Stomach (tissue), 9 donors: ENCODE results near the gene NOLC1. TPM values are rescaled to one million over a fixed set of nuclear protein-coding genes. Genes with fewer than 3 reads are reported as not detected.

Experiments
- DNase-seq, 2 donors: peaks; one replicate each; pipeline versions ENCODE4 v3.0.0 to v3.0.0-alpha.2; 2013 to 2019
- H3K27ac ChIP-seq, 5 donors: fragments of 200-600 bp in 4 of 5; sonication (generic) in 4 of 5; one replicate each; pipeline ENCODE4 v1.5.1; 2013 to 2019; ENCODE audit warnings: mild to moderate bottlenecking in 1 of 5, moderate library complexity in 1 of 5
- H3K27me3 ChIP-seq, 3 donors: fragments of 200-600 bp; sonication (generic); one replicate each; pipeline ENCODE4 v1.5.1; 2017 to 2019; ENCODE audit warnings: mixed run types in 1 of 3
- H3K36me3 ChIP-seq, 4 donors: fragments of 200-600 bp; sonication (generic); 1 replicate in 3 of 4; 2 replicates in 1 of 4; pipeline ENCODE4 v1.5.1; 2016 to 2019
- H3K4me1 ChIP-seq, 4 donors: fragments of 200-600 bp; sonication (generic); one replicate each; pipeline ENCODE4 v1.5.1; 2016 to 2019
- H3K4me3 ChIP-seq, 4 donors: fragments of 200-600 bp; sonication (generic) in 3 of 4; one replicate each; pipeline ENCODE4 v1.5.1; 2016 to 2019; ENCODE audit warnings: mild to moderate bottlenecking in 1 of 4
- H3K9me3 ChIP-seq, 4 donors: fragments of 200-600 bp; sonication (generic); one replicate each; pipeline ENCODE4 v1.5.1; 2016 to 2019
- CTCF ChIP-seq, 7 experiments: fragments of 450-650 bp in 4 of 7; fragments of 200-600 bp in 3 of 7; sonication (generic) in 3 of 7; IDR thresholded peaks; one replicate each; pipeline ENCODE4 v1.5.1; 2016 to 2019; ENCODE audit warnings: antibody characterized with exemption in 7 of 7, control low read depth in 2 of 7, mild to moderate bottlenecking in 1 of 7
- EP300 ChIP-seq: sonication (generic); formaldehyde crosslinking; IDR thresholded peaks from one replicate; pipeline ENCODE4 v1.6.1; 2017; ENCODE audit warnings: antibody characterized with exemption
- POLR2A ChIP-seq, 4 donors: fragments of 450-650 bp; IDR thresholded peaks; one replicate each; pipeline ENCODE4 v1.6.1; 2016; ENCODE audit warnings: antibody characterized with exemption in 4 of 4, control low read depth in 2 of 4, mild to moderate bottlenecking in 1 of 4, moderate library complexity in 1 of 4
- POLR2AphosphoS5 ChIP-seq, 3 donors: sonication (generic); formaldehyde crosslinking; IDR thresholded peaks; one replicate each; pipeline ENCODE4 v1.6.1; 2016; ENCODE audit warnings: antibody characterized with exemption in 3 of 3
- WGBS, 5 donors: extraction: QIAGEN DNeasy Blood & Tissue Kit in 3 of 5; methylation state at CpG; one replicate each; pipeline versions ENCODE4 v1.1.5 to v1.1.7; 2013 to 2018; 5-methylcytosine and 5-hydroxymethylcytosine counted together
- intact Hi-C: fragments of 100-400 bp; cut with DNase I; formaldehyde crosslinking; loops from one replicate; pipeline ENCODE4 v1.15.1; 2023; ENCODE audit warnings: low total_unique reads
- polyA plus RNA-seq, 3 donors: library from polyadenylated mRNA; stranded (reverse); fragments of 200-250 nt; gene quantifications; one replicate each; pipeline ENCODE4 v1.2.3, GENCODE V29; 2013
- total RNA-seq, 5 donors: library from RNA; depleted of rRNA; stranded (reverse); fragments of >200 nt; gene quantifications; one replicate each; pipeline versions ENCODE4 v1.1.0 to v1.2.3, GENCODE V29; 2014 to 2016
- donor health status: healthy with polysubstance abuse.
- donor health status: Bipolar disorder and iron deficiency.
- donor health status: healthy.

NOLC1 gene
- total and polyA plus RNA-seq, 8 donors = 9.8 to 73.7 (median 32.2) TPM

- Histone ChIP-seq H3K9me3 (peaks cover 8 to 13% (median 10%) of the 10 kb centered on the region in 4 donors), H3K27ac (no peak overlapping the region), H3K27me3 (no peaks in the 10 kb centered on the region), H3K4me1 (no peaks in the 10 kb centered on the region), H3K4me3 (no peak overlapping the region), H3K36me3 (no peaks in the 10 kb centered on the region)
- WGBS, 5 donors = 32 to 62% (median 55%) methylated on average over 1 of the region's 1 CpG
- DNase-seq = no peak
- intact Hi-C loops = no loop called here
- TF ChIP-seq CTCF (IDR thresholded peaks at IDR 0.05) (no peak), POLR2AphosphoS5 (IDR thresholded peaks at IDR 0.05) (no peak), EP300 (no peak), POLR2A (IDR thresholded peaks at IDR 0.05) (no peak)
Observed at GRCh38 chr10:102202386-102202785, 50.2 kb downstream of the NOLC1 start.

GRCh38 chr10:102208311-102209035 is 56.3 kb downstream of the NOLC1 start:
- Histone ChIP-seq H3K27me3 (no peaks in the 10 kb centered on the region), H3K4me1 (no peaks in the 10 kb centered on the region), H3K4me3 (no peak overlapping the region), H3K9me3 (peaks cover 8 to 11% (median 10%) of the 10 kb centered on the region in 4 donors), H3K27ac (no peak overlapping the region), H3K36me3 (no peaks in the 10 kb centered on the region)
- intact Hi-C loops = no loop called here
- TF ChIP-seq EP300 = no peak
- no peak for TF ChIP-seq POLR2AphosphoS5 (IDR thresholded peaks at IDR 0.05)
- TF ChIP-seq CTCF (IDR thresholded peaks at IDR 0.05) = no peak
- no peak for TF ChIP-seq POLR2A (IDR thresholded peaks at IDR 0.05)
- no peak for DNase-seq
- WGBS, 5 donors = 35 to 49% (median 39%) methylated on average over 5 of the region's 5 CpGs

GRCh38 chr10:102211615-102212299 is 59.6 kb downstream of the NOLC1 start:
- Histone ChIP-seq H3K27ac (no peak overlapping the region), H3K4me1 (no peaks in the 10 kb centered on the region), H3K4me3 (no peak overlapping the region), H3K9me3 (no peaks in the 10 kb centered on the region), H3K36me3 (no peaks in the 10 kb centered on the region), H3K27me3 (no peaks in the 10 kb centered on the region)
- no peak for DNase-seq
- 77 to 90% (median 85%) methylated on average over 3 of the region's 3 CpGs for WGBS, 5 donors
- TF ChIP-seq POLR2A (IDR thresholded peaks at IDR 0.05) = no peak
- TF ChIP-seq POLR2AphosphoS5 (IDR thresholded peaks at IDR 0.05) = no peak
- no peak for TF ChIP-seq CTCF (IDR thresholded peaks at IDR 0.05)
- TF ChIP-seq EP300 = no peak
- intact Hi-C loops = no loop called here

Other genes with a start within 250 kb of the NOLC1 start
- gene ARMH3, start 96.2 kb upstream of the NOLC1 start, total RNA-seq = 10 to 100 TPM in 4 of 5 donors, 1 to 10 TPM in 1; 3.5 to 29.0 (median 18.2) TPM
- gene ARMH3, start 96.2 kb upstream of the NOLC1 start, polyA plus RNA-seq = 10 to 100 TPM; 10.1 to 18.1 (median 10.1) TPM
- 10 to 100 TPM in 3 of 5 donors, 1 to 10 TPM in 2; 7.0 to 42.4 (median 14.0) TPM for gene HPS6, start 87.0 kb upstream of the NOLC1 start, total RNA-seq
- 10 to 100 TPM; 10.3 to 10.7 (median 10.6) TPM for gene HPS6, start 87.0 kb upstream of the NOLC1 start, polyA plus RNA-seq
- 10 to 100 TPM; 24.2 to 43.7 (median 34.4) TPM for gene LDB1, start 32.0 kb upstream of the NOLC1 start, total RNA-seq
- 10 to 100 TPM; 20.4 to 28.3 (median 22.3) TPM for gene LDB1, start 32.0 kb upstream of the NOLC1 start, polyA plus RNA-seq
- gene PPRC1, start 19.3 kb upstream of the NOLC1 start, total RNA-seq = 10 to 100 TPM; 11.7 to 37.3 (median 17.9) TPM
- gene PPRC1, start 19.3 kb upstream of the NOLC1 start, polyA plus RNA-seq = 10 to 100 TPM; 10.4 to 15.8 (median 13.0) TPM
- gene ELOVL3, start 73.9 kb downstream of the NOLC1 start, total RNA-seq = not detected
- under 1 TPM in 2 of 3 donors, not detected in 1; 0.20 to 0.31 TPM for gene ELOVL3, start 73.9 kb downstream of the NOLC1 start, polyA plus RNA-seq
- gene PITX3, start 89.1 kb downstream of the NOLC1 start, total RNA-seq = not detected
- gene PITX3, start 89.1 kb downstream of the NOLC1 start, polyA plus RNA-seq = not detected
- 10 to 100 TPM; 21.7 to 47.3 (median 35.8) TPM for gene GBF1, start 93.1 kb downstream of the NOLC1 start, total RNA-seq
- gene GBF1, start 93.1 kb downstream of the NOLC1 start, polyA plus RNA-seq = 1 to 10 TPM; 5.7 to 8.0 (median 7.9) TPM
- 10 to 100 TPM in 4 of 5 donors, 1 to 10 TPM in 1; 9.7 to 84.0 (median 26.7) TPM for gene NFKB2, start 243.3 kb downstream of the NOLC1 start, total RNA-seq
- gene NFKB2, start 243.3 kb downstream of the NOLC1 start, polyA plus RNA-seq = 10 to 100 TPM; 19.2 to 25.6 (median 20.0) TPM